Erythroblast (primary cell): ENCODE data around the gene TMEM131L.

Experiments used
- GATA1 ChIP-seq: IDR thresholded peaks from 2 replicates; pipeline ENCODE4 v1.6.1; 2011; ENCODE audit warnings: low read depth, mild to moderate bottlenecking, control low read depth, low read length, moderate library complexity
- POLR2A ChIP-seq: IDR thresholded peaks from 2 replicates; pipeline ENCODE4 v1.6.1; 2011; ENCODE audit warnings: mild to moderate bottlenecking, low read length

GRCh38 chr4:153553155-153553818, 87.1 kb downstream of the TMEM131L start:
- no peak for TF ChIP-seq POLR2A
- TF ChIP-seq GATA1, result no peak
